GM12878 (cell line): ENCODE data around the gene ATXN1. TPM values are rescaled to one million over a fixed set of nuclear protein-coding genes. Genes with fewer than 3 reads are reported as not detected.

Experiments used
- ATAC-seq: fragments of 200-7000 bp; cut with Tn5 transposase; 3 replicates; pipeline ENCODE4 v1.9.1; 2020; ENCODE audit warnings: mild to moderate bottlenecking, moderate library complexity
- BruUV-seq: library from RNA; stranded (reverse); fragments of 400-500 nt; replicated peaks from 2 replicates; lab custom pipeline; 2021; lab: Mats Ljungman, UMichigan
- CTCF ChIA-PET: fragments of 300-600 bp; sonication (Branson Sonifier 250); formaldehyde crosslinking; extraction: SDS; loops from one replicate; lab custom pipeline; 2021; ENCODE audit warnings: inconsistent platforms; lab: Yijun Ruan, JAX
- POLR2A ChIA-PET: fragments of 350-600 bp; formaldehyde crosslinking; extraction: SDS; loops from one replicate; lab custom pipeline; 2021; ENCODE audit warnings: inconsistent platforms; lab: Charles Lee
- RAD21 ChIA-PET: fragments of 300-600 bp; sonication (Branson Sonifier 250); formaldehyde crosslinking; loops from one replicate; lab custom pipeline; 2023; ENCODE audit warnings: antibody characterized with exemption; ENCODE audit not compliant: unreplicated experiment; lab: Charles Lee
- SMC1A ChIA-PET: fragments of 300-600 bp; sonication (Branson Sonifier 250); formaldehyde crosslinking; loops from one replicate; lab custom pipeline; 2023; ENCODE audit not compliant: unreplicated experiment, uncharacterized antibody; lab: Charles Lee
- DNase-seq: peaks from one replicate; pipeline ENCODE4 v3.0.0-alpha.2; 2011; ENCODE audit warnings: low read depth, low spot score
- FAIRE-seq: peaks from 3 replicates; lab custom pipeline; 2011; peaks lifted over from hg19 to GRCh38; lab: Jason Lieb, UNC
- H2AFZ ChIP-seq: 2 replicates; pipeline ENCODE4 v1.6.0; 2011; ENCODE audit warnings: low read depth, low read length, control low read depth; ENCODE audit not compliant: control insufficient read depth
- H3K27ac ChIP-seq: 2 replicates; pipeline ENCODE4 v1.5.1; 2011; ENCODE audit warnings: control low read depth; ENCODE audit not compliant: control insufficient read depth, insufficient read depth
- H3K27me3 ChIP-seq, 2 experiments: replicated peaks in 1 of 2; 2 replicates each; pipeline versions ENCODE4 v1.6.0 to v1.6.1; 2011; ENCODE audit warnings: low read length in 1 of 2; ENCODE audit not compliant: control insufficient read depth in 2 of 2, insufficient read depth in 2 of 2
- H3K36me3 ChIP-seq, 2 experiments: 2 replicates each; pipeline ENCODE4 v1.5.1; 2011; ENCODE audit warnings: low read length in 1 of 2; ENCODE audit not compliant: control insufficient read depth in 2 of 2, insufficient read depth in 2 of 2
- H3K4me1 ChIP-seq: 2 replicates; pipeline ENCODE4 v1.6.1; 2011; ENCODE audit warnings: mild to moderate bottlenecking, low read length, moderate library complexity, mixed read lengths; ENCODE audit not compliant: control insufficient read depth, insufficient read depth
- H3K4me2 ChIP-seq: 2 replicates; pipeline ENCODE4 v1.6.0; 2011; ENCODE audit warnings: control low read depth; ENCODE audit not compliant: control insufficient read depth, insufficient read depth
- H3K4me3 ChIP-seq: fragments of 200-600 bp; sonication (generic); 2 replicates; pipeline ENCODE4 v1.5.1; 2016
- H3K79me2 ChIP-seq: 2 replicates; pipeline ENCODE4 v1.6.0; 2011; ENCODE audit warnings: low read length; ENCODE audit not compliant: control insufficient read depth, insufficient read depth
- H3K9ac ChIP-seq: 2 replicates; pipeline ENCODE4 v1.8.0; 2011; ENCODE audit warnings: low read length, control low read depth, mixed read lengths; ENCODE audit not compliant: control insufficient read depth, insufficient read depth
- H3K9me3 ChIP-seq: replicated peaks from 3 replicates; pipeline ENCODE4 v1.5.1; 2011; ENCODE audit warnings: mild to moderate bottlenecking, low read length; ENCODE audit not compliant: control insufficient read depth, insufficient read depth
- H4K20me1 ChIP-seq: 2 replicates; pipeline ENCODE4 v1.6.0; 2011; ENCODE audit not compliant: control insufficient read depth, insufficient read depth
- GABPA ChIP-seq: IDR thresholded peaks from 2 replicates; pipeline ENCODE4 v1.6.1; 2014; ENCODE audit warnings: antibody characterized with exemption, low read depth, mild to moderate bottlenecking, inconsistent platforms
- GATAD2B ChIP-seq: fragments of 450-650 bp; conservative IDR thresholded peaks from 2 replicates; pipeline ENCODE4 v1.6.1; 2017; ENCODE audit warnings: low read depth, mild to moderate bottlenecking, moderate library complexity
- LARP7 ChIP-seq: fragments of 450-650 bp; IDR thresholded peaks from 2 replicates; pipeline ENCODE4 v1.6.1; 2017; ENCODE audit warnings: mild to moderate bottlenecking
- PML ChIP-seq: IDR thresholded peaks from 2 replicates; pipeline ENCODE4 v1.6.1; 2012; ENCODE audit warnings: low read length, inconsistent platforms
- POLR2AphosphoS5 ChIP-seq: IDR thresholded peaks from 2 replicates; pipeline ENCODE4 v1.6.1; 2011; ENCODE audit warnings: mild to moderate bottlenecking, low read length, inconsistent platforms
- ZBED1 ChIP-seq: IDR thresholded peaks from 2 replicates; pipeline ENCODE4 v1.6.1; 2016; ENCODE audit warnings: borderline replicate concordance
- ZZZ3 ChIP-seq: IDR thresholded peaks from 2 replicates; pipeline ENCODE4 v1.6.1; 2011; ENCODE audit warnings: low read depth; ENCODE audit not compliant: control insufficient read depth, insufficient read length
- WGBS: methylation state at CpG from one replicate; pipeline ENCODE4 v1.1.6; 2016; ENCODE audit warnings: low lambda C conversion rate; ENCODE audit not compliant: insufficient replicate concordance, insufficient coverage; ENCODE audit errors: missing lambda C conversion rate; 5-methylcytosine and 5-hydroxymethylcytosine counted together
- in situ Hi-C: fragments of 300-500 bp; cut with MboI; formaldehyde crosslinking; loops from 9 replicates; pipeline ENCODE4 v1.14.3; 2018; ENCODE audit warnings: mixed read lengths
- intact Hi-C: fragments of 100-400 bp; cut with micrococcal nuclease; formaldehyde crosslinking; loops from one replicate; pipeline ENCODE4 v1.14.2; 2022; ENCODE audit not compliant: unreplicated experiment
- polyA plus RNA-seq, 11 experiments: library from polyadenylated mRNA; depleted of rRNA in 4 of 11; unstranded in 6 of 11; stranded (reverse) in 5 of 11; fragments of >200 nt; fragmentation: Nextera tagmentation in 4 of 11; fragmentation: Illumina TruSeq in 1 of 11; extraction: Ambion mirVana in 4 of 11; extraction: Trizol in 1 of 11; gene quantifications; 1 replicate in 1 of 11; 2 replicates in 10 of 11; pipeline versions ENCODE4 v1.2.1 to v1.2.3, GENCODE V29; 2011 to 2016; ENCODE audit warnings: inconsistent platforms in 2 of 11, missing spikeins in 2 of 11, low read depth in 1 of 11
- total RNA-seq, 4 experiments: library from RNA; depleted of rRNA in 3 of 4; stranded (reverse); fragments of >200 nt in 3 of 4; fragmentation: Illumina TruSeq in 1 of 4; extraction: Trizol in 1 of 4; gene quantifications; 2 replicates each; pipeline versions ENCODE4 v1.2.1 to v1.2.3, GENCODE V29; 2013 to 2021
- TF ChIP-seq, protein P1 (sequence below): fragments of 450-650 bp; conservative IDR thresholded peaks from 2 replicates; pipeline ENCODE4 v1.6.1; 2017; ENCODE audit warnings: mild to moderate bottlenecking, moderate library complexity

Gene ATXN1
- total and polyA plus RNA-seq, 10 of the 15 experiments (the other 5 are each of a cell fraction or from before 2014, with no cell fraction given): 12.2 to 51.2 (median 20.5) TPM

DNA sequence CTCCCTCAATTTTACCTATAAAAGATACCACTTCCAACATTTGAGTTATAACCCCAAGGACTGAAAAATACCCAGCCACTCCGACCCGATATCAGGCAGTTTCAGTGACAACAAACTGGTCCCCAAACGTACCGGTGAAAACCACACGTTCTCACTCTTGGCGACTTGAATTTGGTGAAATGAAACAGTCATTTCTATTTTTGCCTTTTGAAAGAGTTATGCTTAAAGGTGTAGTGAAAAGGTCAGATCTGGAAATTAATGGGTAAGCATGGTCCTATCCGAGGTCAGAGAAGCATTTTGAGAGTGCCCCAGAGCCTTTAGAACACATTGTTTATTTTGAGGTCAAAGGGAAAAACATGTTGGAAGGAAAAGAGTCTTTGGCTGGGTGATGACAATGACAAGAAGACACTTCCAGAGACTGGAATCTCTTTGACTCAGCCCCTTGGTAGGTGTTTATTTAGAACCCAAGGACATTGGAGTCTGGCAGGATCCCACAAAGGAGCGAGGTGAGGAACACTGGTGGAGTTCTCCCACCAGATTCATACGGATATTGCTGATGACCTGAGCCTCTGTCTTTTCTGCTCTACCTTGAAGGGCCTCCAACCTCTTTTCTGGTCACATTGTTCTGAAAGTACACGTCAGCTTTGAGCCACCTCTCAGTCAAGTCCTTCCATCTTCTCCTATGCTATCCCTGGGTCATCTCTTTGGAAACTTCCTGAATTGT, 287.9 kb downstream of the ATXN1 start (continued):
- no peak for TF ChIP-seq ZZZ3

DNA sequence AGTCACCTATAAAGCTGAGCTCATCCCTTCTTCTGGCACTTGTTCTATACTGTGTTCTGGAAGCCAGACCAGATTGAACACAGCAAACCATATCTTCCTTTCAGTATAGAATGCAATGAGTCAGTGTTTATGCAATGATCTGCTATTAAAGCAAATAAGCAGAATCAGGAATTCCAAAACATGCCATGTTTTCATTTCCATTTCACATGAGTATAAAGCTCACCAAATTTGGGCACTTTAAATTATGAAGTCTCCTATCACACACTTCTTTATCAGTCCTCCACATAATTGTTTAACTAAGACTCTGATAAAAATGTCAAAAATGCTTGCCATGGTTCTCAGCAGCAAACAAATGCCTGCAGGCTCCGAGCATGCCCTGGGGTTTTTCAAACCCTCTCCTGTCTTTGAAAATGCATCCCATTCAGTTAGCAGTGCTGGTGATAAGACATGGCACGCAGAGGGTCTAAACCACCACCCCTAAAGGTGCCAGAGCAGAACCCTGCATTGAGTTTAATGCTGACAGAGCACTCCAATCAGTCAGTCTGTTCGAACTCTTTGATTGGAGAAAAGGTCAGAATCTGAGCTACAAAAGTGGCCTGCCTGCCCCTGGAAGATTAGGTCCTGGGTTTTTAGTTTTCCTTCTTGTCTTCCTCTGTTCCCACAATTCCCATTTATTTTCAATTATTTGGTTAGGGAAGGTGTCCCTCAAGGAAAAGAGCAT, 288.8 kb downstream of the ATXN1 start:
- intact Hi-C loops (loop anchor here (1.0 to 5.0 kb wide), 4 partner anchors 11 to 290 kb away; partner anchors contain the start of gene ATXN1), in situ Hi-C loops (loop anchor here (5.0 kb wide), 2 partner anchors 50 to 120 kb away; no protein-coding TSS in a partner anchor)
- Histone ChIP-seq H3K9ac (peak overlapping the region; percentile 74), H3K27me3 (no peaks in the 10 kb centered on the region), H3K9me3 (peaks cover 4% of the 10 kb centered on the region; the same call in 2 of the 3 replicates), H4K20me1 (no peaks in the 10 kb centered on the region), H2AFZ (no peak overlapping the region), H3K79me2 (peaks cover 65% of the 10 kb centered on the region), H3K36me3 (peaks cover 0 to 10% of the 10 kb centered on the region in 2 experiments; a peak in 3 of 4 replicates), H3K4me1 (peaks cover 82% of the 10 kb centered on the region), H3K4me2 (peak overlapping the region; percentile 83), H3K4me3 (peak overlapping the region; percentile 40; the same call in 1 of the 2 replicates), H3K27ac (peak overlapping the region; percentile 90)
- ChIA-PET SMC1A (interaction anchor here (0.8 to 19.6 kb wide), 22 partner anchors 8 to 290 kb away, joined by 3 to 388 read pairs (median 20); partner anchors contain the start of gene ATXN1), RAD21 (interaction anchor here (0.5 to 14.4 kb wide), 20 partner anchors 8 to 291 kb away, joined by 3 to 215 read pairs (median 17); partner anchors contain the start of gene ATXN1), POLR2A (interaction anchor here (0.9 to 13.5 kb wide), 12 partner anchors 9 to 240 kb away, joined by 3 to 256 read pairs (median 10); no protein-coding TSS in a partner anchor), CTCF (interaction anchor here (0.9 to 9.9 kb wide), 14 partner anchors 9 to 291 kb away, joined by 3 to 155 read pairs (median 12); no protein-coding TSS in a partner anchor)
- TSS peak; percentile 54 for BruUV-seq
- DNase-seq (no peak), ATAC-seq (peak; percentile 3), FAIRE-seq (no peak)
- TF ChIP-seq LARP7 (no peak), ZBED1 (no peak), GABPA (0 out of 2 replicates have a peak, but pooled peaks have one; percentile 7), PML (no peak), POLR2AphosphoS5 (peak; percentile 59; the same call in 1 of the 2 replicates), GATAD2B (no peak)
- TF ChIP-seq, protein P1, sequence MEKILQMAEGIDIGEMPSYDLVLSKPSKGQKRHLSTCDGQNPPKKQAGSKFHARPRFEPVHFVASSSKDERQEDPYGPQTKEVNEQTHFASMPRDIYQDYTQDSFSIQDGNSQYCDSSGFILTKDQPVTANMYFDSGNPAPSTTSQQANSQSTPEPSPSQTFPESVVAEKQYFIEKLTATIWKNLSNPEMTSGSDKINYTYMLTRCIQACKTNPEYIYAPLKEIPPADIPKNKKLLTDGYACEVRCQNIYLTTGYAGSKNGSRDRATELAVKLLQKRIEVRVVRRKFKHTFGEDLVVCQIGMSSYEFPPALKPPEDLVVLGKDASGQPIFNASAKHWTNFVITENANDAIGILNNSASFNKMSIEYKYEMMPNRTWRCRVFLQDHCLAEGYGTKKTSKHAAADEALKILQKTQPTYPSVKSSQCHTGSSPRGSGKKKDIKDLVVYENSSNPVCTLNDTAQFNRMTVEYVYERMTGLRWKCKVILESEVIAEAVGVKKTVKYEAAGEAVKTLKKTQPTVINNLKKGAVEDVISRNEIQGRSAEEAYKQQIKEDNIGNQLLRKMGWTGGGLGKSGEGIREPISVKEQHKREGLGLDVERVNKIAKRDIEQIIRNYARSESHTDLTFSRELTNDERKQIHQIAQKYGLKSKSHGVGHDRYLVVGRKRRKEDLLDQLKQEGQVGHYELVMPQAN: 0 out of 2 replicates have a peak, but pooled peaks have one; percentile 4
- 28% methylated on average over 3 of the region's 3 CpGs for WGBS
